Loucy (cell line): Measurements from ENCODE around the gene KIAA0319L.

ENCODE experiments used
- H2AFZ ChIP-seq: fragments of 200-600 bp; sonication (generic); 2 replicates; pipeline ENCODE4 v1.6.0; 2016; ENCODE audit warnings: antibody characterized with exemption, mild to moderate bottlenecking, low read length, moderate library complexity
- H3F3A ChIP-seq: fragments of 200-600 bp; 2 replicates; pipeline ENCODE4 v1.6.0; 2016; ENCODE audit warnings: antibody characterized with exemption, low read depth, mild to moderate bottlenecking
- H3K27me3 ChIP-seq: fragments of 200-600 bp; sonication (generic); 2 replicates; pipeline ENCODE4 v1.6.1; 2014; ENCODE audit warnings: low read length, mild to moderate bottlenecking; ENCODE audit not compliant: insufficient read depth, poor library complexity, severe bottlenecking
- H3K36me3 ChIP-seq: fragments of 200-600 bp; sonication (generic); 2 replicates; pipeline ENCODE4 v1.6.1; 2016; ENCODE audit warnings: low read length; ENCODE audit not compliant: insufficient read depth
- H3K4me1 ChIP-seq: fragments of 200-600 bp; sonication (generic); 2 replicates; pipeline ENCODE4 v1.5.1; 2014; ENCODE audit warnings: low read length, mild to moderate bottlenecking; ENCODE audit not compliant: insufficient read depth, poor library complexity, severe bottlenecking
- H3K4me2 ChIP-seq: fragments of 200-600 bp; sonication (generic); 2 replicates; pipeline ENCODE4 v1.6.0; 2014; ENCODE audit warnings: antibody characterized with exemption, low read length, low read depth, mild to moderate bottlenecking; ENCODE audit not compliant: poor library complexity, severe bottlenecking
- H3K4me3 ChIP-seq: fragments of 200-600 bp; sonication (generic); 2 replicates; pipeline ENCODE4 v1.5.1; 2014; ENCODE audit warnings: low read length, mild to moderate bottlenecking, mixed read lengths; ENCODE audit not compliant: poor library complexity, severe bottlenecking
- H3K79me2 ChIP-seq: fragments of 200-600 bp; sonication (generic); 2 replicates; pipeline ENCODE4 v1.6.1; 2014; ENCODE audit warnings: low read length; ENCODE audit not compliant: insufficient read depth
- H3K9ac ChIP-seq: fragments of 200-600 bp; sonication (generic); 2 replicates; pipeline ENCODE4 v1.6.0; 2014; ENCODE audit warnings: mild to moderate bottlenecking, low read depth, low read length, moderate library complexity; ENCODE audit not compliant: poor library complexity, severe bottlenecking
- H3K9me2 ChIP-seq: fragments of 200-600 bp; sonication (generic); replicated peaks from 2 replicates; pipeline ENCODE4 v1.6.1; 2016; ENCODE audit warnings: low read depth, low read length, mixed read lengths
- H3K9me3 ChIP-seq: fragments of 200-600 bp; sonication (generic); 2 replicates; pipeline ENCODE4 v1.6.1; 2014; ENCODE audit warnings: mild to moderate bottlenecking, antibody characterized with exemption, low read length, low read depth; ENCODE audit not compliant: insufficient read depth
- H4K20me1 ChIP-seq: fragments of 200-600 bp; sonication (generic); 2 replicates; pipeline ENCODE4 v1.6.0; 2014; ENCODE audit warnings: antibody characterized with exemption, low read length, mild to moderate bottlenecking; ENCODE audit not compliant: insufficient read depth, poor library complexity, severe bottlenecking
- EZH2phosphoT487 ChIP-seq: fragments of 200-600 bp; IDR thresholded peaks from 2 replicates; pipeline ENCODE4 v1.6.1; 2018; ENCODE audit warnings: antibody characterized with exemption, mild to moderate bottlenecking, moderate library complexity, borderline replicate concordance
- TF ChIP-seq, protein P1 (sequence below): fragments of 200-600 bp; sonication (generic); conservative IDR thresholded peaks from 2 replicates; pipeline ENCODE4 v1.5.1; 2014; ENCODE audit warnings: mild to moderate bottlenecking, antibody characterized with exemption, low read length

KIAA0319L gene

DNA sequence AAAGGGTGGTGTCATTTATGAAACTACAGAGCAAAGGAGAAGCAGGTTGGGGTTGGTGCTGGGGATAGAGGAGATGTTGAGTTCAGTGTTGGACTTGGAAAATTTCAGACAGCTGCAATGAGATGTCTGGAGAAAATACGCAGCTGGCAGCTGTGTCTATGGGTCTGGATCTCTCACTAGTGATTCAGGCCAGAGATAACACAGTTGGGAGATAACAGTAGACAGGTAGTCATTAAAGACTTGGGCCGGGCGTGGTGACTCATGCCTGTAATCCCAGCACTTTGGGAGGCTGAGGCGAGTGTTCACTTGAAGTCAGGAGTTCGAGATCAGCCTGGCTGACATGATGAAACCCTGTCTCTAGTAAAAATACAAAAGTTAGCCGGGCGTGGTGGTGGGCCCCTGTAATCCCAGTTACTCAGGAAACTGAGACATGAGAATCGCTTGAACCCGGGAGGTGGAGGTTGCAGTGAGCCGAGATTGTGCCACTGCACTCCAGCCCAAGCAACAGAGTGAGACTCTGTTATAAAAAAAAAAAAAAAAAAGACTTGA, 13.5 kb upstream of the KIAA0319L start:
- H3K4me3 ChIP-seq = no peak overlapping the region
- H3K4me2 ChIP-seq = no peak overlapping the region

GRCh38 chr1:35569936-35570335, 12.7 kb upstream of the KIAA0319L start:
- no peaks in the 10 kb centered on the region for H3K79me2 ChIP-seq
- no peak overlapping the region for H3K4me3 ChIP-seq
- no peaks in the 10 kb centered on the region for H3K9me3 ChIP-seq
- no peak overlapping the region for H3K4me2 ChIP-seq
- no peak overlapping the region for H2AFZ ChIP-seq
- H3K36me3 ChIP-seq = no peaks in the 10 kb centered on the region
- no peaks in the 10 kb centered on the region for H3F3A ChIP-seq
- no peaks in the 10 kb centered on the region for H3K27me3 ChIP-seq
- TF ChIP-seq, protein P1, sequence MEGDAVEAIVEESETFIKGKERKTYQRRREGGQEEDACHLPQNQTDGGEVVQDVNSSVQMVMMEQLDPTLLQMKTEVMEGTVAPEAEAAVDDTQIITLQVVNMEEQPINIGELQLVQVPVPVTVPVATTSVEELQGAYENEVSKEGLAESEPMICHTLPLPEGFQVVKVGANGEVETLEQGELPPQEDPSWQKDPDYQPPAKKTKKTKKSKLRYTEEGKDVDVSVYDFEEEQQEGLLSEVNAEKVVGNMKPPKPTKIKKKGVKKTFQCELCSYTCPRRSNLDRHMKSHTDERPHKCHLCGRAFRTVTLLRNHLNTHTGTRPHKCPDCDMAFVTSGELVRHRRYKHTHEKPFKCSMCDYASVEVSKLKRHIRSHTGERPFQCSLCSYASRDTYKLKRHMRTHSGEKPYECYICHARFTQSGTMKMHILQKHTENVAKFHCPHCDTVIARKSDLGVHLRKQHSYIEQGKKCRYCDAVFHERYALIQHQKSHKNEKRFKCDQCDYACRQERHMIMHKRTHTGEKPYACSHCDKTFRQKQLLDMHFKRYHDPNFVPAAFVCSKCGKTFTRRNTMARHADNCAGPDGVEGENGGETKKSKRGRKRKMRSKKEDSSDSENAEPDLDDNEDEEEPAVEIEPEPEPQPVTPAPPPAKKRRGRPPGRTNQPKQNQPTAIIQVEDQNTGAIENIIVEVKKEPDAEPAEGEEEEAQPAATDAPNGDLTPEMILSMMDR = no peak
- no peak for TF ChIP-seq EZH2phosphoT487
- no peaks in the 10 kb centered on the region for H3K9me2 ChIP-seq
- no peaks in the 10 kb centered on the region for H3K4me1 ChIP-seq
- no peaks in the 10 kb centered on the region for H4K20me1 ChIP-seq
- H3K9ac ChIP-seq = no peak overlapping the region

More for the DNA sequence above, 13.5 kb upstream of the KIAA0319L start:
- H3K9ac ChIP-seq = no peak overlapping the region
- no peaks in the 10 kb centered on the region for H4K20me1 ChIP-seq
- no peaks in the 10 kb centered on the region for H3K79me2 ChIP-seq
- peaks cover 2% of the 10 kb centered on the region for H3K4me1 ChIP-seq
- no peak overlapping the region for H2AFZ ChIP-seq
- TF ChIP-seq EZH2phosphoT487 = no peak
- TF ChIP-seq, protein P1 = no peak
- H3K36me3 ChIP-seq = no peaks in the 10 kb centered on the region
- H3K27me3 ChIP-seq = no peaks in the 10 kb centered on the region
- H3K9me2 ChIP-seq = no peaks in the 10 kb centered on the region
- no peaks in the 10 kb centered on the region for H3K9me3 ChIP-seq
- H3F3A ChIP-seq = no peaks in the 10 kb centered on the region

- no peaks in the 10 kb centered on the region for H3F3A ChIP-seq
- H4K20me1 ChIP-seq = no peaks in the 10 kb centered on the region
- H3K9ac ChIP-seq = no peak overlapping the region
- H3K9me2 ChIP-seq = no peaks in the 10 kb centered on the region
- TF ChIP-seq, protein P1 = peak; percentile 97
- TF ChIP-seq EZH2phosphoT487 = no peak
- peaks cover 6% of the 10 kb centered on the region for H3K4me1 ChIP-seq
- no peaks in the 10 kb centered on the region for H3K36me3 ChIP-seq
- no peaks in the 10 kb centered on the region for H3K27me3 ChIP-seq
- H3K9me3 ChIP-seq = no peaks in the 10 kb centered on the region
- no peak overlapping the region for H3K4me3 ChIP-seq
- H2AFZ ChIP-seq = no peak overlapping the region
- H3K4me2 ChIP-seq = no peak overlapping the region
- no peaks in the 10 kb centered on the region for H3K79me2 ChIP-seq
These were observed 11.8 kb upstream of the KIAA0319L start for GRCh38 chr1:35568975-35569395.
